ENCODE measurements around the gene GAK.
"Not testable (repeated sequence)": the region's sequence is repeated elsewhere in the genome, so short reads cannot be mapped to it uniquely, and the experiment has no call there.

Gene GAK

DNA sequence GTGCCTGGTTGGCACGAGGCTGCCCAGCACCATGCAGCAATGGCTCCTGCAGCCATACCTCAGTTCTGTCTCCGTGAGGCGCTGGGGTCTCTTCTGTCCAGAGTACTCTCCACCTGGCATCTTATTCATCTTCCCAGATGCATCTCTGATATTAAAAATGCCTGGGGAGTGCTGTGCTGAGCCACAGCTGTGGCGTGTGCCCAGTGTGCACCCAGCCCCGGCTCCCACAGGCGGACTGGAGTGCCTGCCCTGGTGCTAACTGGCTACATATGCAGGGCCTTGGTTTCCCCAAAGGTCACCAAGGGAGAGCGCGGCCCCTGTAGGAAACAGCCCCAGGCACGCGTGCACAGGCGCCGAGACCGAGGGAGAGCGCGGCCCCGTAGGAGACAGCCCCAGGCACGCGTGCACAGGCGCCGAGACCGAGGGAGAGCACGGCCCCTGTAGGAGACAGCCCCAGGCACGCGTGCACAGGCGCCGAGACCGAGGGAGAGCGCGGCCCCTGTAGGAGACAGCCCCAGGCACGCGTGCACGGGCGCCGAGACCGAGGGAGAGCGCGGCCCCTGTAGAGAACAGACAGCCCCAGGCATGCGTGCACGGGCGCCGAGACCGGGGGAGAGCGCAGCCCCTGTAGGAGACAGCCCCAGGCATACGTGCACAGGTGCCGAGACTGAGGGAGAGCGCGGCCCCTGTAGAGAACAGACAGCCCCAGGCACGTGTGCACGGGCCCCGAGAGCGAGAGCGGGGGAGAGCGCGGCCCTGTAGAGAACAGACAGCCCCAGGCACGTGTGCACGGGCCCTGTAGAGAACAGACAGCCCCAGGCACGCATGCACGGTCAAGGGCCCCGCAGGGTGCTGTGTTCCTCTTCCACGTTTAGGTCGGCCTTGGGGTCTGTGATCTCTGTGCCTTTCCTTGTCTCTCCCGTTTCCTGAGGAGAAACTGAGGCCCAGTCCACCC is 14.7 kb upstream of the GAK start:
- no peak overlapping the region for H3K4me3 ChIP-seq (ENCODE audit: low read depth, low read length)
- no peak for TF ChIP-seq CTCF (conservative IDR thresholded peaks at IDR 0.05; ENCODE audit: low read depth, low read length)
- no peak for DNase-seq (ENCODE audit: low read depth)

DNA sequence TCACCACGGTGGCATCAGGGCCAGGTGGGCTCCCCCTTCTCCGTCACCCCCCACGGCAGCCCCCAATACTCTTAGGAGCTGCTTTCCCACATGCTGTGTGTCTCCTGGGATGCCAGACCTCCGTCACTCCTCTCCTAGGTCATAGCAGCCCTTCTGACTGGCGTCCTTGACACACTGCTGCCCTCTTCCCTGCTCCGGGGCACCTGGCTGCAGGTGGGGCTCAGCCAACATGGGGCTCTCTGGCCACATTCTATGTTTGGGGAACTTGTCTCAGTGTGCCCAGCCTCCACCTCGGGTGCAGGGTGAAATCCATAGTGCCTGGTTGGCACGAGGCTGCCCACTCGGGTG is 14.0 kb upstream of the GAK start:
- no peak overlapping the region for H3K4me3 ChIP-seq (ENCODE audit: low read depth, low read length)
- no peak for DNase-seq (ENCODE audit: low read depth)
- no peak for TF ChIP-seq CTCF (conservative IDR thresholded peaks at IDR 0.05; ENCODE audit: low read depth, low read length)

DNA sequence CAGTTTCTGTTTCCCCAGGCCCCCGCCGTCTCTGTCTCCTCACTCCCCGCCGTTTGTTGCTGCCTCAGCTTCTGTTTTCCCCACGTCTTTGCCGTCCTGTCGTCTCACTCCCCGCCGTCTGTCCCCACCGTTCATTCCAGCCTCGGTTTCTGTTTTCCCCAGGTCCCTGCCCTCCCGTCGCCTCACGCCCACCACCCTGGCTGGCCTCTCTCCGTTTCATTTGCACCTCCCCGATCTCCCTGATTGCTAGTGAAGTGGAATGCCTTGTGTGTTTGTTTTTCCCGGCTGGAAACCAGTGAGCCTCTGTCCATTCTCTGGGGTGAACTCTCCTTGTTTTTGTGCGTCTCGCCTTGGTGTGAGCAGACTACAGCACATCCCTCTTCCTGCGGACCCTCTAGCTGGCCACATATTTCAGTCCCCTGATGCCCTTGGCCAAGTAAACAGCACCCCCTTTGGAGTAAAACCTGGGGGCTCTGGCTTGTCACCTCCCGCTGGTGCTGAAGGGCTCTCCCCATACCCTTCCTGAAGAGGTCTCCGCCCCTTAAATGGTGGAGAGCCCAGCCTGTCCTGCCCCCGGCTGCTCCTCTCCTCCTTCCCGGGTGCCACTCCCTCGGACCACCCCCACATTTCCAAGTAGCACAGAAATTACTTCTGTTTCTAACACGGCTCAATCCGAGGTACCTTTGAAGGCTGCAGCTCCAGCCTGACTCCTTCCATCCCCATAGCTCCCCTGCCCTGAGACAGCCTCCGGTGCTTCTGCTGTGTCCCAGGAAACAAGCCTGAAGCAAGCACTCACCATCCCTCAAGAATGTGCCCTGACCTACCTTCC is 13.4 kb upstream of the GAK start:
- H3K4me3 ChIP-seq (ENCODE audit: low read depth, low read length), result peak overlapping the region; percentile 47
- peak; percentile 28 for DNase-seq (ENCODE audit: low read depth)
- TF ChIP-seq CTCF (conservative IDR thresholded peaks at IDR 0.05; ENCODE audit: low read depth, low read length), result no peak

DNA sequence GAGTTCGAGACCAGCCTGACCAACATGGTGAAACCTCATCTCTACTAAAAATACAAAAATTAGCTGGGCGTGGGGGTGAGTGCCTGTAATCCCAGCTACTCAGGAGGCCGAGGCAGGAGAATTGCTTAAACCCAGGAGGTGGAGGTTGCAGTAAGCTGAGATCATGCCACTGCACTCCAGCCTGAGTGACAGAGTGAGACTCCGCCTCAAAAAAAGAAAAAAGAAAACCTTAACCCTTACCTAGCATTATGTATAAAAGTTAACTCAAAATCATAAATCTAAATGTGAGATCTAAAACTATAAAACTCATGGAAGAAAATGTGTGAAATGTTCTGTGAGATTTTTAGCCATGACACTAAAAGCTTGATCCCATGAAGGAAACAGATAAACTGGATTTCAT is 7.4 kb upstream of the GAK start:
- H3K4me3 ChIP-seq (ENCODE audit: low read depth, low read length); DNase-seq (ENCODE audit: low read depth): not testable (repeated sequence)

GRCh38 chr4:932713-933070 is 576 bp upstream of the GAK start:
- H3K4me3 ChIP-seq (ENCODE audit: low read depth, low read length), result peak overlapping the region; percentile 90
- DNase-seq (ENCODE audit: low read depth), result no peak
- peak; percentile 42 for TF ChIP-seq CTCF (conservative IDR thresholded peaks at IDR 0.05; ENCODE audit: low read depth, low read length)

GRCh38 chr4:931194-931959 is 739 bp downstream of the GAK start:
- TF ChIP-seq CTCF (conservative IDR thresholded peaks at IDR 0.05; ENCODE audit: low read depth, low read length), result no peak
- peak overlapping the region; percentile 90 for H3K4me3 ChIP-seq (ENCODE audit: low read depth, low read length)
- DNase-seq (ENCODE audit: low read depth), result peak; percentile 48

DNA sequence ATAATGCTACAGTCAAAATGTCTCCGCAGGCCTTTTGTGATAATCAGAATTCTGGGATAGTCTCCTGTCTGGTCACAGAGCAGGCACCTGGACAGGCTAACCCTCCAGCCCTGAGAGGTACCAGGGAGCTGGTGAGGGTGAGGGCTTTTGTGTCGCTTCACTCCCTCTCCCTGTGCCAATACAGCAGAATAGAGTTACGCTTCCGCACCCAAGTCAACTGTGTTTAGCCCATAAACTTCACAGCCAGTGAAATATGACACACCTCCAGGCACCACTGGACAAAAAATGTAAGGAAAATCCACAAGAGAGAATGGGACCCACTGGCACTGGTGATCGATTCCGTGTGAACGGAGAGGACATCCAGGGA is 1.3 kb downstream of the GAK start:
- no peak for TF ChIP-seq CTCF (conservative IDR thresholded peaks at IDR 0.05; ENCODE audit: low read depth, low read length)
- no peak for DNase-seq (ENCODE audit: low read depth)
- H3K4me3 ChIP-seq (ENCODE audit: low read depth, low read length), result peak overlapping the region; percentile 90

All from choroid plexus epithelial cell (primary cell).